ENCODE results near the gene PCDHGA6.
"Not testable (repeated sequence)": the region's sequence is repeated elsewhere in the genome, so short reads cannot be mapped to it uniquely, and the experiment has no call there.

PCDHGA6 gene

DNA sequence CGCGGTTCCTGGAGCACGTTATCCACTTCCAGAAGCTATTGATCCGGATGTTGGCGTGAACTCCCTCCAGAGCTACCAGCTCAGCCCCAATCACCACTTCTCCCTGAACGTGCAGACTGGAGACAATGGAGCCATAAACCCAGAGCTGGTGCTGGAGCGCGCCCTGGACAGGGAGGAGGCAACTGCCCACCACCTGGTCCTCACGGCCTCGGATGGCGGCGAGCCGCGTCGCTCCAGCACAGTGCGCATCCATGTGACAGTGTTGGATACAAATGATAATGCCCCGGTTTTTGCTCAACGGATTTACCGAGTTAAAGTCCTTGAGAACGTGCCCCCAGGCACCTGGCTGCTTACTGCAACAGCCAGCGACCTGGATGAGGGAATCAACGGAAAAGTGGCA, 29.7 kb downstream of the PCDHGA6 start:
- no peak for FAIRE-seq
- no peak for DNase-seq (ENCODE audit: insufficient read length, low spot score)
- no peak for TF ChIP-seq POLR2A (IDR thresholded peaks at IDR 0.05; ENCODE audit: low read depth, low read length)
- TF ChIP-seq POLR2AphosphoS5 (IDR thresholded peaks at IDR 0.05; ENCODE audit: low read depth, low read length) = no peak
- no peak for TF ChIP-seq PAX5 (IDR thresholded peaks at IDR 0.05; ENCODE audit: insufficient read depth, low read length, severe bottlenecking)
- no peak for TF ChIP-seq TAF1 (IDR thresholded peaks at IDR 0.05; ENCODE audit: low read depth, low read length)
- no peak for TF ChIP-seq SPI1 (IDR thresholded peaks at IDR 0.05; ENCODE audit: low read depth, low read length)
- no peak for TF ChIP-seq POU2F2 (IDR thresholded peaks at IDR 0.05; ENCODE audit: low read depth, low read length)

GRCh38 chr5:141407790-141408505, 34.3 kb downstream of the PCDHGA6 start, which contains the start of gene PCDHGB6:
PCDHGB6 (plus strand) TSS chr5:141408021; CDS start chr5:141408203, 182 bp downstream.
- FAIRE-seq; DNase-seq (ENCODE audit: insufficient read length, low spot score): not testable (repeated sequence)

GRCh38 chr5:141409598-141410306, 36.1 kb downstream of the PCDHGA6 start:
- no peak for TF ChIP-seq POLR2A (IDR thresholded peaks at IDR 0.05; ENCODE audit: low read depth, low read length)
- TF ChIP-seq SPI1 (IDR thresholded peaks at IDR 0.05; ENCODE audit: low read depth, low read length) = no peak
- no peak for TF ChIP-seq TAF1 (IDR thresholded peaks at IDR 0.05; ENCODE audit: low read depth, low read length)
- no peak for TF ChIP-seq PAX5 (IDR thresholded peaks at IDR 0.05; ENCODE audit: insufficient read depth, low read length, severe bottlenecking)
- no peak for TF ChIP-seq POLR2AphosphoS5 (IDR thresholded peaks at IDR 0.05; ENCODE audit: low read depth, low read length)
- TF ChIP-seq POU2F2 (IDR thresholded peaks at IDR 0.05; ENCODE audit: low read depth, low read length) = no peak
- FAIRE-seq (no peak), DNase-seq (ENCODE audit: insufficient read length, low spot score) (no peak)

GRCh38 chr5:141411575-141411974, 37.9 kb downstream of the PCDHGA6 start:
- TF ChIP-seq POLR2A (IDR thresholded peaks at IDR 0.05; ENCODE audit: low read depth, low read length) (no peak), TAF1 (IDR thresholded peaks at IDR 0.05; ENCODE audit: low read depth, low read length) (no peak)
- DNase-seq (ENCODE audit: insufficient read length, low spot score) (no peak), FAIRE-seq (no peak)

DNA sequence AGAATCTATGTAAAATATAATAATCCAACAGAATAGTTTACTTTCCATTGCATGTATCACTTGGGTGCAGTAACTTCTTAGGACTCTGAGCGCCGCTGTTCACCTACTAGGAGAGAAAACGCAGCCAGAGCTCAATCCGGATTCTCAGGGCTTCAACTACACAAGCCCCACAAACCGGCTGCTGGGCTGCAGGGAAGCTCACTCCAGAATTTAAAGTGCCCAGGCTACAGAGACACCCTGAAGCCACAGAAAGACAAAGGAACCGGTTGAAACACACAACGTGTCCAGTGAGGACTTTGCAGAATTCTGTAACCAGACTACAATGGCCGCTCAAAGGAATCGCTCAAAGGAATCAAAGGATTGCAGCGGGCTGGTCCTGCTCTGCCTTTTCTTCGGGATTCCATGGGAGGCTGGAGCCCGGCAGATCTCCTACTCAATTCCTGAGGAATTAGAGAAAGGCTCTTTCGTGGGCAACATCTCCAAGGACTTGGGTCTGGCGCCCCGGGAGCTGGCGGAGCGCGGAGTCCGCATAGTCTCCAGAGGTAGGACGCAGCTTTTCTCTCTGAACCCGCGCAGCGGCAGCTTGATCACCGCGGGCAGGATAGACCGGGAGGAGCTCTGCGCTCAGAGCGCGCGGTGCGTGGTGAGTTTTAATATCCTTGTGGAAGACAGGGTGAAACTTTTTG, 39.3 kb downstream of the PCDHGA6 start, which contains the start of gene PCDHGA10:
TSS of gene PCDHGA10 (plus strand) at position 134 of the 686 bp plus-strand sequence. CDS start at position 323, 189 bp downstream.
- FAIRE-seq (peak; percentile 61), DNase-seq (ENCODE audit: insufficient read length, low spot score) (peak; percentile 70)
- TF ChIP-seq POU2F2 (IDR thresholded peaks at IDR 0.05; ENCODE audit: low read depth, low read length) (no peak), TAF1 (IDR thresholded peaks at IDR 0.05; ENCODE audit: low read depth, low read length) (no peak), SPI1 (IDR thresholded peaks at IDR 0.05; ENCODE audit: low read depth, low read length) (no peak), POLR2A (IDR thresholded peaks at IDR 0.05; ENCODE audit: low read depth, low read length) (no peak), PAX5 (IDR thresholded peaks at IDR 0.05; ENCODE audit: insufficient read depth, low read length, severe bottlenecking) (no peak), POLR2AphosphoS5 (IDR thresholded peaks at IDR 0.05; ENCODE audit: low read depth, low read length) (no peak)

DNA sequence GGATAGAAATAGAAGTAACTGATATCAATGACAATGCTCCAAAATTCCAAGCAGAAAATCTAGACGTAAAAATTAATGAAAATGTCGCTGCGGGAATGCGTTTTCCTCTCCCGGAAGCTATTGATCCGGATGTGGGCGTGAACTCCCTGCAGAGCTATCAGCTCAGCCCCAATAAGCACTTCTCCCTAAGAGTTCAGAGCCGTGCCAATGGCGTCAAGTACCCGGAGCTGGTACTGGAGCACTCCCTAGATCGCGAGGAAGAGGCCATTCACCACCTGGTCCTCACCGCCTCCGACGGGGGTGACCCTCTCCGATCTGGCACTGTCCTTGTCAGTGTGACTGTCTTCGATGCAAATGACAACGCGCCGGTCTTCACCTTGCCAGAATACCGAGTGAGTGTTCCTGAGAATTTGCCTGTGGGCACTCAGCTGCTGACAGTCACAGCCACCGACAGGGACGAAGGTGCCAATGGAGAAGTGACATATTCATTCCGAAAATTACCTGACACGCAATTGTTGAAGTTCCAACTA, 39.9 kb downstream of the PCDHGA6 start:
- no peak for TF ChIP-seq POLR2A (IDR thresholded peaks at IDR 0.05; ENCODE audit: low read depth, low read length)
- TF ChIP-seq POLR2AphosphoS5 (IDR thresholded peaks at IDR 0.05; ENCODE audit: low read depth, low read length) = no peak
- TF ChIP-seq PAX5 (IDR thresholded peaks at IDR 0.05; ENCODE audit: insufficient read depth, low read length, severe bottlenecking) = no peak
- TF ChIP-seq TAF1 (IDR thresholded peaks at IDR 0.05; ENCODE audit: low read depth, low read length) = no peak
- TF ChIP-seq POU2F2 (IDR thresholded peaks at IDR 0.05; ENCODE audit: low read depth, low read length) = no peak
- TF ChIP-seq SPI1 (IDR thresholded peaks at IDR 0.05; ENCODE audit: low read depth, low read length) = no peak
- peak; percentile 40 for FAIRE-seq
- no peak for DNase-seq (ENCODE audit: insufficient read length, low spot score)

- not testable (repeated sequence) for FAIRE-seq; DNase-seq (ENCODE audit: insufficient read length, low spot score)
Observed at GRCh38 chr5:141414548-141415274, 41.0 kb downstream of the PCDHGA6 start.

DNA sequence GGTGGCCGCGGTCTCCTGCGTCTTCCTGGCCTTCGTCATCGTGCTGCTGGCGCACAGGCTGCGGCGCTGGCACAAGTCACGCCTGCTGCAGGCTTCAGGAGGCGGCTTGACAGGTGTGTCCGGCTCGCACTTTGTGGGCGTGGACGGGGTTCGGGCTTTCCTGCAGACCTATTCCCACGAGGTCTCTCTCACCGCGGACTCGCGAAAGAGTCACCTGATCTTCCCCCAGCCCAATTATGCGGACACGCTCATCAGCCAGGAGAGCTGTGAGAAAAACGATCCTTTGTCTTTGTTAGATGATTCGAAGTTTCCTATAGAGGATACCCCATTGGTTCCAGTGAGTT, 41.6 kb downstream of the PCDHGA6 start:
- not testable (repeated sequence) for FAIRE-seq; DNase-seq (ENCODE audit: insufficient read length, low spot score)

GRCh38 chr5:141417494-141418172, 43.9 kb downstream of the PCDHGA6 start, which contains the start of gene PCDHGB7:
PCDHGB7 (plus strand) TSS chr5:141417677; CDS start chr5:141417860, 183 bp downstream.
- DNase-seq (ENCODE audit: insufficient read length, low spot score) = peak; percentile 59

More at GRCh38 chr5:141417494-141418172, 43.9 kb downstream of the PCDHGA6 start, which contains the start of gene PCDHGB7:
- FAIRE-seq = peak; percentile 58

All from GM12891 (cell line).